GM19397 (cell line): ENCODE results near the gene SNED1.

ENCODE experiments used
- ATAC-seq: cut with Tn5 transposase; IDR thresholded peaks from one replicate; pipeline ENCODE4 v1.9.1; 2021; ENCODE audit warnings: mild to moderate bottlenecking, moderate library complexity; ENCODE audit not compliant: unreplicated experiment

SNED1 gene

DNA sequence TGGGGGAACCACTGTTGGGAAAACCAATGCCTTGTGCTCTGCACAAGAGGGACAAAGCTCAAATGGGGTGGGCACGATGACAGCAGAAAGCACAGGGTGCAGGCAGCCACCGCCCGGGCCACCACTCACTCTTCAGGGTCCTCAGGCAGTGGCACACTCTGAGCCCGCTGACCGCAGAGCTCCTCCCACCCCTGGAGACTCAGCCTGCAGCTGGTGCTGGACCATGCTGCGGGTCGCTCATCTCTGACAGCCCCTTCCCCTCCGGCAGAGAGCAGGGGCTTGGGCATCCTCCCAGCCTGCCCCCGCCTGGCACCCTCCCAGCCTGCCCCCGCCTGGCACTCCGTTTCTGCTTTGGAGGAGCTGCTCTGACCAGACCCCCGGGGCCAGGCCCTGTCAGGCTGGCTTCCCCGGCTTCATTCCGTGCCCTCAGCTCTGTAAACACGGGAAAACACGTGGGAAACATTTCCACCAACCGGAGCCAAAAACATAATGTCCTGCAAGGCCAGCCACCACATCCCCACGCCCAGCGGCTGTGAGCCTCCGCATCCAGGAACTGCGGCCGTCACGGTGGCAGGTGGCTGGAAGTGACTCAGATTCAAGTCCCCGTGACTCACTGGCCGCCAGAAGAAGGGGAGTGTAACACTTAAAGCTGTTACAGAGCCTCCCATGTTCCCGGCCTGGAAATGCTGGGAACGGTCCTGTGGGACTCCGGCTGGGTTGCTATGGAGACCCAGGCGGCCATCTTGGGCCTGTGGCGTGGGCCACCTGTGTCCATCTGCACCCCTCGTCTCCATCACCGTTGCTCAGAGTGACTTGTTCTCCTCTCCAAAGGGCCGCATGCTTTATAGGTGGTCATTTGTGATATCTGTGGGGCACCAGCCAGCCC, 6.8 kb upstream of the SNED1 start:
- ATAC-seq, result no peak

DNA sequence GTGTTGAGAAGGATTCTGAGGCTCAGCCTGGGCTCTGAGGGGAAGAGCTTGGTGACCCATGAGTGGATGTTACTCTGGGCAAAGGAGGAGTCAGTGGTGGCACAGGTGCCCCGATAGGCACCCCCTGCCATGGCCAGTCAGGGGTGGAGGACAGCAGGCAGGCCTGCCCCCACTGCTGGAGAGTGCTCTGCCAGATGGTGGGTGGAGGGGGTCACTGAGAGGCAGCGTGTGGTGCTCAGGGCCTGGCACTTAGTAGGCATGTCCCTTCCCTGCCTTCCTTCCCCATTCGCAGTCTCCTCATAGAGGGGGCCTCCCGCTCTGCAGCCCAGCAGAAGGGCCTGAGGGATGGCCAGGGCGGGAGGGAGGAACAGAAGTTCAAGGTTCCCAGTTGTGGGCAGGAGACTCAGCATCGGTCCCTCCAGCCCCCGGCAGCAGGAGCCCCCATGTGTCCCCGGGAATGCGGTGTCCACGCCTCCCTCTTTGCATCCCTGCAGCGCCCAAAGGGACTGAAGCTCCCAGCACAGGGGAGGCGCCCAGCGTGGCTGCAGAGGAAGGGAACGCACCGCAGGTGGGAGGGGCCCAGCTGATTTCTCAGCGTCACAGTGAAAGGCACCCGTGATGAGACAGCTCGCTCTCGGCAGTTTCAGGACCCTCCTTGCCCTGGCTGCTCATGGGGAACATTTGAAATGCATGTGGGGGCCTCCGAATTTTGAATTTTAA, 5.7 kb upstream of the SNED1 start:
- ATAC-seq, result no peak

DNA sequence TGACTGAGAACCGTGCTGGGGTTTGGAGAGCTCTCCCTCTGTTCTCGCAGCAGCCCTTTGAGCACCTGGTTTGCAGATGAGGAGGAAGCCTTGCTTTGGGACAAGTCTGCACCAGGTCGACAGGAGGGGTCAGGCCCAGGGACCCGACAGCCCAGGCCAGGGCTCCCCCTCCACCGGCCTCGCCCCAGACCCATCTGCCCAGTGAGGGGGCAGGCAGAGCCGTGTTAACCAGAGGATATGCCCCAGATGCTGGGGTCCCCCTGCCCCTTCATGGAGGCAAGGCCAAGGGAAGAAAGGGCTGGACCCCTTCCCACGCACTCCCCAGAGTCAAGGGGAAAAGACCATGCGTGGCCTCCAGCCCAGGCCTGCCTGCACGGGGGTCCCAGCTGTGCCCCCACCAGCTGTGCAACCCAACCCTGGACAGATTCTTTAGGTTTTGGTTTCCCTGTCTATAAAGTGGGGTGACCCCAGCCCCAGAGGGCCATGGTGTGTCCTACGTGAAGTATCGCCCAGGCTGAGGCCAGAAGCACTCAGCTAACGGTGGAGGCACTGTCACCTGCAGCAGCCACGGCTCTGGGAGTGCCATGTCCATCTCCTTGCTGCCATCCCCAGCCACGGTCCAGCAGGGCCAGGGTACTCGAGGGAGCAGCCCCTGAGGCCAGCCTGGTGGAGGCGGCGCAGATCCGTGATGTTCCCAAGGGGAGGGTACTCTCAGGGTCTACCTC, 4.8 kb upstream of the SNED1 start:
- no peak for ATAC-seq

DNA sequence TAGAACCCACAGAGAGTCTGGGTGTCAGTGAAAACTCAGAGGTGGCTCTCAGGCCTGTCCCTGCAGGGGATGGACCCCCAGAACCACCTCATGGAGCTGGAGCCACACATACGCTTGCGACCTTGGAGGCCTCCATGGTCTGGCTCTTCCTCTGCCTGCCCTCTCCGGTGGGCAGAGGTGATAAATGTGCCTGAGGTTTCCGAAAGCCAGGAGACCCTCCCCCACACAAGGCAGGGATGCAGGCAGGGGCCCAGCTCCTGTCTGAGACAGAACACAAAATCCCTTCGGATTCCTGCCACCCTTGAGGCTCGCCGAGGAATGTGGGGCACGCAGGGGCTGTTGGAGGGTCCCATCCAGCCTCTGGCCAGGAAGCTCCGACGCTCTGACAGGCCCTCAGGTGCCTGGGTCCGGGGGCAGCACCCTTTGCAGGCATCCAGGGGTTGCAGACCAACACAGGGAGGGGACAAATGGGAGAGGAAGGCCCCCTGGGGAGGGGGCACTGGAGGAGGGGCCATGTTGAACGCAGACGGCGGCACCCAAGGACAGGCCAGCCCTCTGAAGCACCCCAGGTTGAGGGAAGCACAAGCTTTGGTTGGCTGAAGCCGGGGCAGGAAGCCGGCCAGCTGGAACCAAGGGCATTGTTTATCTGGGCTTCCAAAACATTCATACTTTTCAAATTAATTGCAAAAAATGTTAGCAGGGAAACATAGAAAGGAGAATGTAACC, 4.1 kb upstream of the SNED1 start:
- no peak for ATAC-seq

DNA sequence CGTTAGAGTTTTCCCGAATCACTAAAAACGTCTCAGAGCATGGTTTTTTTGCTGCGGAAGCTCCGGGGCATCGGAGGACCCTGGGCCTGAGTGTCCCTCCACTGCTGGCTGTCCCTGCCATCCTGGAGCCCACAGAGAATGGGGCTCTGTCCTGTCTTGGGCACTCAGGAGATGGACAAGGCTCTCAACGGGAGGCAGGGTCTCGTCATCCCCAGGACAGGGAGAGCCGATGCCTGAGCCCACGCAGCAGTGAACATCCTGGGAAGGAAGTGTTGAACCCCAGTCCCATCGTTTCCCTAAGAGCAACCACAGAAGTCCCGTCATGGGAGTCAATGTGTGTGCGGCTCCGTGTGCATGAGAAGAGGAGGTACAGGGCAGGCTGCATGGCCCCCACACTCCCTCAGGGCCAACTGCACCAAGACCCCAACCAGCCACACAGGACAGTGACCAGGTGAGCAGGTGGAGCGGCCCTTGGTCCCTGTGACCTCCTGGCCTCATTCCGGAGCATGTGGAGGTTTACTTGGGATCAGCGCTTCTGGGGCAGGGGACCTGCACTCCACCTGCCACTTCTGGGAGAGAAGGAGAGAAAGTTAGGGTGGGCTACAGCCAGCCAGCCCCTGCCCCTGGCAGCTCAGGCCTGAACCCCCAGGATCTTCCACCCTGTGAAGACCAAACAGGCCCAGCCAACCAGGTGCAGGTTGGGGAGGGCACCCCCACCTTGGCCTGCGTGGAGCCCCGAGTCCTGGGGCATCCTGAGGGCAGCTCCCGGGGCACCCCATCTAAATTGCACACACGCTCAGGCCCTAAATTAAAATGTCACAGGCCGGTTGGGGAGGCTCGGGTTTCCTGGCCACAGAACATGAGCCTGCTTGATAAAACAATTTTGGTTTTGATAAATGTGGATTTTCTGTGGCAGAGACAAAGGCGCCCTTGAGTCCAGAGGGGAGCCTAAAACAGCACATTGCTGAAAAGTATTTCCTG, 3.1 kb upstream of the SNED1 start:
- ATAC-seq, result no peak

DNA sequence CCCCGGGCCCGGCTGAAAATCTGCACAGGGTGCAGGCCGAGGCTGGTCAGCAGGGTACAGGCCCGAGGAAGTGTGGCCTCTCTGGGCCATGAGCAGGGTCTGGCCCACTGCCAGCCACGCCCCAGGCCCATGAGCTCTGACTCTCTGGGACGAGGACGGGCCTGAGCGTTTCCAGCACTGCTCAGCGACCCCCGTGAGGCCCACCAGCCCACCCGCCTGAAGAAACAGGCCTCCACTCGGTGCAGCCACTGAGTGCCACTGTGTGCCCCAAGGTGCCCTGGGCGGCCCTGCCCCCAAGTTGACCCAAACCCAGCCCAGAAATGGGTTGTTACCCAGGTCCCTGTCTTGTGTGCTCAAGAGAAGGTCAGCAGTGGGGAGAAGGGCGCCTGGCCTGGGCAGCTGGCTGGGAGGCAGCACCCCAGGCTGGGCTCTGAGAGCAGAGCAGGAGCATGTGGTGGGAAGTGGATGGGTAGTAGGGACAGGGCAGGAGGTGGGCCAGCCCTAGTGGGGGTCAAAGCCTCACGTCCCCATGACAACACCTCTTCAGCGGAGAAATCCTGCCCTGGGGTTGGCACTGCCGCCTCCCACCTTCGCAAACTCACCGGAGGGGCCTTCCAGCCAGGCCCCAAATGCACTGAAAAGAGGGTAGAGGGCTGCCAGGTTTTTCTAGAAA, 2.1 kb upstream of the SNED1 start:
- ATAC-seq, result no peak

DNA sequence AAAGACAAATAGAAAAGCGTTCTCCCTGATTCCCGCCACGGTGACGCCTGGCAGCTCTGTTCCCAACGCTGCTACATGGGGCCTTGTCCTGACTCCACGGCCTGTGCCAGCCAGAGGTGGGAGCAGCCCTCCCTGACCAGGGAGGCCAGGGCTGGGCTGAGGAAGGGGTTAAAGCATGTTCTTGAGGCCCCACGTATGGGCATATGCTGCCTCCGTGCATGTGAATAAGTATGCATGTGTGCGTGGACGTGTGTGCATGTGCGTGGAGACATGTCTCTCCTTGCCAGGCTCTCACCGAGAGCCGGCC, 1.6 kb upstream of the SNED1 start:
- no peak for ATAC-seq

DNA sequence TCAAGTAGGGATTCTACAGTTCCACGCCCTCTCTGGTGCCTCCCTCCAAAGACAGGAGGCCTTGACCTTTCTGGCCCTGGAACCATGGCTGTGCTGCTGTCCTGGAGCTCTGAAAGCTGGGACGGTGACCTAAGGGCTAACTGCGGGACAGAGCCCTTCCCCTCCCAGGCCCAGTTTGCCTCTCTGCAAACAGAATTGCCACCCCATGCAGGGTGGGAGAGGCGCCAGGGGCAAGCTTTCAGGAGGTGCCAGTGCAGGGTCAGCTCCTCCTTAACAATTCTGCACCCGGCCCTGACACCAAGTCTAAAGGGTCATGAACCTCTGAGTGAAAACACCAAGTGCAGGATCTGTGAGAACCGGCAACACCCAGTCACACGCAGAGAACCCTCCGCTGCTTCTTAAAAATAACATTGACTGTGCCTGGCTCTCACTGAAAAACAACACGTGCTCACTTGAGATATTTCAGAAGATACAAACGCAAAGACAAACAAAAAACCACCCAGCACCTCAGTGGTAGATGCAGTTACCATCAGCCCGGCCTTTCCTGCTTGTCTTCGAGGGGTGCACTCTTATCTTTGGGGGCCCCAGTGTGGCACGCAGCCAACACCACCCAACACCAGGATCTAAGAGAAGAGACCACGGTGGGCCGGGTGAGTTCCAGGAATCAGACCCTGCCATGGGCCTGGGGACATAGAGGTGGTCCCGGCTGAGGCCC, 1.1 kb upstream of the SNED1 start:
- no peak for ATAC-seq

DNA sequence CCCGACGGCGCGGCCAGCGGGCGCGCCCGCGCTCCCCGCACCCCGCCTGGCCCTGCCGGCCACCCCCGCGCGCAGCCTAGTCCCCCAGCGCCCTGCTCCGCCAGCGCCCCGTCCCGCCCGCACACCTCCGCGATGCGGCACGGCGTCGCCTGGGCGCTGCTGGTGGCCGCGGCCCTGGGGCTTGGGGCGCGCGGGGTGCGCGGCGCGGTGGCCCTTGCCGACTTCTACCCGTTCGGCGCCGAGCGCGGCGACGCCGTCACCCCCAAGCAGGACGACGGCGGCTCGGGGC, 232 bp downstream of the SNED1 start:
- ATAC-seq, result no peak

DNA sequence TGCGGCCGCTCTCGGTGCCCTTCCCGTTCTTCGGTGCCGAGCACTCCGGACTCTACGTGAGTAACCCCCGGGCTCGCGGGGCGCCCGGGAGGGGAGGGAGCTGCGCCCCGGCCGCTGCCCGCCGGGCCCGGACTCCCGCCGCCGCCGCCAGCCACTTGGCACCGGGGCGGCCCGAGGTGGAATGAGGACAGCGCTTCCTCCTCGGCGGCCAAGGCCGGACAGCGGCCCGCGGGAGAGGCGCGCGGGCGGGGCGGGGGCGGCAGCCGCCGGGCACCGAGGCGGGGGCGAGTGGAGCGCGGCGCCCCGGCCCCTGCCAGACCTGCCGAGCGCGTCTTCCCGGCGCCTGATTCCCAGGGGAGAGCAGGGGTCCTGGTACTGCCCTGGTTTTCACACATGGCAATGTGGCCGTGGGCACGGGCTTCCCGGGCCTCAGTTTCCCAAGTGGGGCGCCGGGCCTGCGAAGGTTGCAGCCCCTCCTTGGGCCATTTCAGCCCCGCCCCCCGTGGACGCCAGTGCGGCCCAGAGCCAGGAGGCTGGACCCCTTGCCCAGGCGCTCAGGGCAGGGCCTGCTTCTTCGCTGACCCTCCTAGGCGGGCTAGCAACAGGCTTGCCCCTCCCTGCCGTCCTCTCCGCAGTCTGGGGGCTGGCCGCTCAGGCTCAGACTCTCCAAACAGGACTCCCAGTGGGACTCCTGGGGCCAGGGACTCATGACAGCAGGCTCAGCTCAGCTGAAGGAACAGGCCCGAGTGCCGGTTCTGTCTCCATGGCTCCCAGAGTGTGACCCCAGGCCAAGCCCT, 775 bp downstream of the SNED1 start:
- no peak for ATAC-seq

DNA sequence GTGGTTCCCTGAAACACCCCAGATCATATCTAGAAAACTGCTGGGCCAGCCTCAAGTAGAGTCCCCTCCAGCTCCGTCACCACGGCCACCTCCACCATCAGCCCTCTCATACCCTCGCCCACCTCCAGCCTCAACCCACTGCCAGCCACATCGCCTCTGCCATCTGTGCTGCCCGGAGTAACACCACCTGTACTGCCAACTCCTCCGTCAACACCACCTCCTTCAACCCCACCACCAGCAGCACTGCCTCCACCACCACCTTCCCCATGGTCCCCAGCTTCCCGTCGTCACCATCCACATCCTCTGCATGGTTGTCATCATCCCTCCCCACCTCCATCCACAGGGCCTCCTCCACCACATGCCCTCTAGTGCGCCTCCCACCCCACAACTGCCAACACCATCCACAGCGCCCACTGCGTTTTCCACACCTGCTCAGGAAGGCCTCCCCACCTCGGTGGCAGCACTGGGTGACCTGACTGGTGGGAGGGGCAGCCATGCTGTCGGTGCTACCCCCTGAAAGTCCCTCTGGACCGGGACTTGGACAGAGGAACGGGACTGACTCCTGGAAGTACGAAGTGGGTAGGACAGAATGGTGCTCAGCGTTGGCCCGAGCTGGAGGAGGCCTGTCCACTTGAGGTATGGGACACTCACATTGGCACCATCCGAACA, 1.6 kb downstream of the SNED1 start:
- no peak for ATAC-seq

DNA sequence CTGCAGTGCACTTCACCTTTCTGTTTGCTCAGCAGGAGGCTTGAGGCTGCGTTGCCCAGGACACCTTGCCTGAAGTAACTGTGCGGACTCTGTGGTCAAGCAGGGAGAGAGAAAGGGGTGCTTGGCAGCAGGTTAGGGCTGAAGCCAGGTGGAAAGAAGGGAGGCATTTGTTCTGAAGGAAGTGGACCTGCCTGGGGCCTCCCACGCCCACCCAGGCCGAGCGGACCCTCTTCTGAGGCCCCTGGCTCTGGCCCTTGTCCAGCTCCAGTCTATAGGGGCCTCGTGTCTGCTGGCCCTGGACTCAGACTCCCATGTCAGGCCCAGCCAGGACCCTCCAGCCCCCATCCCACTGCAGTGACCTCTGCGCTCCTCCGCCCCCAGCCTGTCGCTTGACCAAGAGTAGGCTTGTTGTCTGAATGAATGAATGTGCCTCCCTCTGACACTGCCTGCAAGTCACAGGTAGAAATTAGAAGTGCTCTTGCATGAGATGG, 2.5 kb downstream of the SNED1 start:
- no peak for ATAC-seq

DNA sequence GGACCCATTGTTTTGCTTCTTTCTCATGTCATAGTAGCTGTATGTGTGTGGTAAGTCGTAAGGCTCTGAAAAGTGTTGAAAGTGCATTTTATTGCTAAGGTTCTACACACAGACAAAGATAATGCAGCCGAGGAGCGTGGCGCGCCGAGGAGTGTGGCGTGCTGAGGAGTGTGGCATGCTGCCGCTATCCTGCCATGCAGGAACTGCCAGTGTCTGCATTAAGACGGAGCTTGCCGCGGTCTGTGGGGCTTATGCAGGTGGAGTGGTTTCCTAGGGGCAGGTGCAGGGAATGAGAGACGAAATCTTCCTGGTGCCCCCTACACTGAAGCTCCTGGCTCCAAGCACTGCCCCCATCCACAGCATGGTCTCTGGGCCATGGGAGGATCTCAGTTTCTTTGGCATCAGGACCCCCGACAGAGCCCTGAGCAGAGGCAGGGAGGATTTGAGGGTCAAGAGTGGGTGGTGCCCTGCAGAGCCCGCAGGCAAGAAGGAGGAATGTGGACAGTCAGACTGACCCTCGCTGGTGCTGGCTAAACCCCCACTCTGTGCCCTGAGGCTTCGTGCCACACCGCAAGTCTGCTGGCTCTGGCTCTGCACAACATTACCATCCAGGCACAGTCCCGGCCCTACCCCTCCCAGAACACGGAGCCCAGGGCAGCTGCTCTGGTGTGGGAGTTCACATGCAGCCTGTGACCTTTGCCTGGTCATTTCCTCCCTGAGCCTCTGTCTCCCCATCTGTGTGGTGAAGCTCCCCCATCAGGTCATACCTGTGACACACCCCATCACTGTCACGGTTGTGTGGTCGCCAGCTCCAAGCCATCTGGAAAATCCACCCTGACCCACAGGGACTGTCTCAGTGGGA, 3.2 kb downstream of the SNED1 start:
- ATAC-seq, result no peak

DNA sequence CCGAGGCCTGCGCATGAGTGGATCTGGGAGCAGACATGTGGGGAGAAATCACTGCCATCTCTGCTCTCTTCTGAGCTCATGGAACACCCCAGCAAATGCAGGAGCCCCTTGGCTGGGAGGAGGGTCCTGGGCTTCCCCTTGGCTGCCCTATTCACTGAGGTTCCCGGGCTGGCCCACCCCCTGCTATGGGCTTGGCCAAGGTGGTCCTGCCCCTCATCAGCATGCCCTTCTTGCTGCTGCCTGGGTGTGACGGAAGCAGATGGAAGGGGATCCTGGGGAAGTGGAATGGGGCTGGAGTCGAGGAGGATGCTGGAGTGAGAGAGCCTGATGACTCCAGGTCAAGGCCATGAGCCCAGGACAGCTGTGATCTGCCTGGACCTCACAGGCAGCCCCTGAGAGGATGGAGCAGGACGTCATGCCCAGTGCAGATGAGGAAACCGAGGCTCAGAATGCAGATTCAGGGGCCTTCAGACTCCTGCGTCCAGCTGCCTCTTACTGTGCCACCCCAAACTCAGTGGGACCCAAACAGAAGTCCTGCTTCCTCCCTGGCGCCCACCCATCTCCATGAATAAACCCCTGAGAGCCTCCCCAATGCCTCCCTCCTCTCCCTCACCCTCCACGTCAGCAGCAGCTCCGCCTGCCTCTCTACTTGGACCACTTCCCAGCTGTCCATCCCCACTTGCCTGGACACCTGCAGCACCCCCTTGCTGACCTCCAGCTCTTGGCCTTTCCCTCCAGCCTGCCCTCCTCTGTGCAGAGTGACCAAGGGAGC, 4.0 kb downstream of the SNED1 start:
- no peak for ATAC-seq

DNA sequence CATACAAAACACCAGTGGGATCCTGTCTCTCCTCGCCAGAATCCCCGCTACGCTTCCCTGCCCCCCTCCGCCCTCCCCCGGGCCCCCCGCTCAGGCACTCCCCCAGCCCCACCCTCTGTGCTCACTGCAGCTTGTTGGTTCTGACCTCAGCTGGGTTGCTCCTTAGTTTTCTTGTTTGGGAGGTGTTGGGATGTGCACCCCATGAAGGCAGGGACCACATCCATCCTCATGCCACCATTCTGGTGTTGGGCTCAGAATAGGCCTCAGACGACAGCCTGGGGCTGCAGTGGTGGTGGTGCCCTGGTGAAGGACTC, 4.6 kb downstream of the SNED1 start:
- no peak for ATAC-seq

DNA sequence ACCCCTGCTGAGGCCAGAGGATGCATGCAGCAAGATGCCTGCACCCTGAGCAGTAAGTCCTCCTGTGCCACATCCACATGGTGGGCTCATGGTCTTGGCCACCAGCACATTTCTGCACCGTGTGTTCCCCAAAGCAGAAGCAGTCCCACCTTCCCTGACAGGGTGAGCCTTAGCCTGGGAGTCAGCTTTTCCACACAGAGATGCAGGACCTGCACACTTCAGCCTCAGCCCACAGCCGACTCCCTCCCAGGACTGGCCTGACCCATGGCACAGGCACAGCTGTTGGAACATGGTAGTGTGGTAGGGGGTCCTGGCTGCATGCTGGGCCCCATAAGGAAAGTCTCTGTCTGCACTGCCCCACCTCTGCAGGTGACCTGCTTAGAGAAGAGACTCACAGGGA, 5.0 kb downstream of the SNED1 start:
- ATAC-seq, result no peak
